NCI-H510A (cell line): Measurements from ENCODE around the gene DLX4.
A peak's percentile ranks its signal among the peaks of the same experiment; 100 is the strongest.

Experiments used
- DNase-seq: peaks from one replicate; lab custom pipeline; 2025; lab: John Stamatoyannopoulos, UW

Gene DLX4

GRCh38 chr17:49969134-49969759 lies at the start of gene DLX4:
Gene DLX4 (plus strand): TSS chr17:49969190. CDS start chr17:49969469, 279 bp downstream.
- DNase-seq = peak; percentile 63

GRCh38 chr17:49920030-49920769 lies 48.8 kb upstream of the DLX4 start:
- no peak for DNase-seq

GRCh38 chr17:49922095-49922494 lies 46.9 kb upstream of the DLX4 start:
- no peak for DNase-seq

GRCh38 chr17:49924116-49924515 lies 44.9 kb upstream of the DLX4 start:
- no peak for DNase-seq

- no peak for DNase-seq
Measured at GRCh38 chr17:49924589-49924988, 44.4 kb upstream of the DLX4 start.

- no peak for DNase-seq
Measured at GRCh38 chr17:49925921-49926320, 43.1 kb upstream of the DLX4 start.

- DNase-seq = no peak
Measured at GRCh38 chr17:49926886-49927285, 42.1 kb upstream of the DLX4 start.

- DNase-seq = no peak
Measured at GRCh38 chr17:49928126-49928800, 40.7 kb upstream of the DLX4 start.

- no peak for DNase-seq
Measured at GRCh38 chr17:49928837-49929475, 40.0 kb upstream of the DLX4 start.

GRCh38 chr17:49930880-49931279 lies 38.1 kb upstream of the DLX4 start:
- no peak for DNase-seq

GRCh38 chr17:49931416-49932137 lies 37.4 kb upstream of the DLX4 start:
- DNase-seq = no peak

GRCh38 chr17:49932138-49932723 lies 36.8 kb upstream of the DLX4 start:
- no peak for DNase-seq

GRCh38 chr17:49932901-49933300 lies 36.1 kb upstream of the DLX4 start:
- DNase-seq = no peak

GRCh38 chr17:49935526-49936210 lies 33.3 kb upstream of the DLX4 start:
- peak; percentile 48 for DNase-seq

GRCh38 chr17:49936386-49936785 lies 32.6 kb upstream of the DLX4 start:
- no peak for DNase-seq

- DNase-seq = no peak
Measured at GRCh38 chr17:49939318-49939717, 29.7 kb upstream of the DLX4 start.

GRCh38 chr17:49941427-49941826 lies 27.6 kb upstream of the DLX4 start:
- no peak for DNase-seq

- DNase-seq = no peak
Measured at GRCh38 chr17:49942947-49943346, 26.0 kb upstream of the DLX4 start.

GRCh38 chr17:49944273-49944870 lies 24.6 kb upstream of the DLX4 start:
- DNase-seq = no peak

GRCh38 chr17:49946208-49946607 lies 22.8 kb upstream of the DLX4 start:
- no peak for DNase-seq
